Esophagus (tissue), 2 donors: ENCODE measurements around the gene DHDH. TPM values are rescaled to one million over a fixed set of nuclear protein-coding genes. Genes with fewer than 3 reads are reported as not detected.
A peak's percentile ranks its signal among the peaks of the same experiment; 100 is the strongest.

ENCODE experiments used
- H3K27ac ChIP-seq, 2 donors: one replicate each; pipeline ENCODE4 v1.5.1; 2013; ENCODE audit warnings: low read depth in 2 of 2, mild to moderate bottlenecking in 2 of 2, inconsistent platforms in 1 of 2, low read length in 1 of 2, moderate library complexity in 1 of 2
- H3K27me3 ChIP-seq, 2 donors: one replicate each; pipeline ENCODE4 v1.6.1; 2013; ENCODE audit warnings: low read length in 2 of 2, control low read depth in 1 of 2, mild to moderate bottlenecking in 1 of 2; ENCODE audit not compliant: insufficient read depth in 2 of 2, control insufficient read depth in 1 of 2
- H3K36me3 ChIP-seq, 2 donors: one replicate each; pipeline ENCODE4 v1.6.1; 2013; ENCODE audit warnings: low read length in 1 of 2; ENCODE audit not compliant: control insufficient read depth in 2 of 2, insufficient read depth in 2 of 2
- H3K4me1 ChIP-seq, 2 donors: one replicate each; pipeline ENCODE4 v1.6.1; 2013; ENCODE audit warnings: low read length in 1 of 2; ENCODE audit not compliant: control insufficient read depth in 2 of 2, insufficient read depth in 2 of 2
- H3K4me3 ChIP-seq, 2 donors: one replicate each; pipeline ENCODE4 v1.5.1; 2013; ENCODE audit warnings: low read length in 2 of 2, mild to moderate bottlenecking in 2 of 2, low read depth in 1 of 2, moderate library complexity in 1 of 2
- H3K9me3 ChIP-seq, 2 donors: one replicate each; pipeline ENCODE4 v1.6.1; 2013; ENCODE audit warnings: mild to moderate bottlenecking in 2 of 2, low read depth in 1 of 2, low read length in 1 of 2, moderate library complexity in 1 of 2; ENCODE audit not compliant: control insufficient read depth in 2 of 2, insufficient read depth in 1 of 2
- WGBS, 2 donors: extraction: QIAGEN DNeasy Blood & Tissue Kit; methylation state at CpG; one replicate each; pipeline ENCODE4 v1.1.7; 2013; 5-methylcytosine and 5-hydroxymethylcytosine counted together
- polyA plus RNA-seq, 2 donors: library from polyadenylated mRNA; stranded (reverse); fragments of 200-250 nt; gene quantifications; one replicate each; pipeline ENCODE4 v1.2.3, GENCODE V29; 2013
- donor health status: healthy with polysubstance abuse.
- donor health status: Bipolar disorder and iron deficiency.

Gene DHDH
- polyA plus RNA-seq, 2 donors = 0.57 to 1.3 TPM

DNA sequence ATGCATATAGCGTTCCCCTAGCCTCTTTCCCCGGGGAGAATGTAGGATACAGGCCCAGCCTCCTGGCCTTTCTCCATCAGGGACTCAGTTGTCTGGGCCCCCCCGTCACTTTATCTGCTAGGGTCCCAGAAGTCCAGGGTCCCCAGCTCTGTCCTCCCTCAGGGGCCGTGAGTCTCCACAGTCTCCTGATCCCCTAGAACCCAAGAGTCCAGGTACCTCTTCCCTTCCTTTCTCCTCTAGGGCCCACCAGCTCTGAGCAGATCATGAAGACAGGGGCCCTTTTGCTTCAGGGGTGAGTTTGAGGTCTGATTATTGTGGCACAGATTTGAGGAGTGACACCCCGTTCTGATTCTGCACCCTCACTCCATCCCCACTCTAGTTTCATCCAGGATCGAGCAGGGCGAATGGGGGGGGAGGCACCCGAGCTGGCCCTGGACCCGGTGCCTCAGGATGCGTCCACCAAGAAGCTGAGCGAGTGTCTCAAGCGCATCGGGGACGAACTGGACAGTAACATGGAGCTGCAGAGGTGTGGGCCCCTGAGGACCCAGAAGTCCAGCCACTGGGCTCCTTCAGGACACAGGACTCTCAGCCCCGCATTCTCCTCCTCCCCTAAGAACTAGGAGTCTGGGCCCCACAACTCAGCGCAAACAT lies 21.9 kb downstream of the DHDH start:
- Histone ChIP-seq H3K27ac (peak overlapping the region; percentile 60 to 68), H3K9me3 (no peaks in the 10 kb centered on the region), H3K4me1 (peaks cover 8 to 10% of the 10 kb centered on the region in 2 donors), H3K27me3 (no peaks in the 10 kb centered on the region), H3K4me3 (peak overlapping the region; percentile 79 to 92), H3K36me3 (peaks cover 0 to 3% of the 10 kb centered on the region in 2 donors)
- 52 to 55% methylated on average over 16 of the region's 16 CpGs for WGBS, 2 donors

DNA sequence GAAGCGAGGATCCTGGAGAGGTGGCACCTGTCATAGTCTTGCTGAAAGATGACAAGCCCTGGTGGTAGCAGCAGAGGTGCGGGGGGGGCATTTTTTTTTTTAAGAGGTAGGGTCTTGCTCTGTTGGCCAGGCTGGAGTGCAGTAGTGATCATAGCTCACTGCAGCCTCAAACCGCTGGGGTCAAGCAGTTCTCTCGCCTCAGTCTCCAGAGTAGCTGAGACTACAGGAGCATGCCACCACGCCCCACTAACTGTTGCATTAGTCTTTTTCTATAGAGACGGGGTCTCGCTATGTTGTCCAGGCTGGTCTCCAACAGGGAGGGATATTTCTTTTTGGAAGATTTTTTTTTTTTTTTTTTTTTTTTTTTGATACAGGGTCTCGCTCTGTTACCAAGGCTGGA lies 24.5 kb downstream of the DHDH start:
- WGBS, 2 donors = 97 to 99% methylated on average over 8 of the region's 8 CpGs
- Histone ChIP-seq H3K9me3 (no peaks in the 10 kb centered on the region), H3K4me1 (peaks cover 11 to 19% of the 10 kb centered on the region in 2 donors), H3K27me3 (no peaks in the 10 kb centered on the region), H3K36me3 (peaks cover 0 to 3% of the 10 kb centered on the region in 2 donors), H3K4me3 (no peak overlapping the region), H3K27ac (no peak overlapping the region)

DNA sequence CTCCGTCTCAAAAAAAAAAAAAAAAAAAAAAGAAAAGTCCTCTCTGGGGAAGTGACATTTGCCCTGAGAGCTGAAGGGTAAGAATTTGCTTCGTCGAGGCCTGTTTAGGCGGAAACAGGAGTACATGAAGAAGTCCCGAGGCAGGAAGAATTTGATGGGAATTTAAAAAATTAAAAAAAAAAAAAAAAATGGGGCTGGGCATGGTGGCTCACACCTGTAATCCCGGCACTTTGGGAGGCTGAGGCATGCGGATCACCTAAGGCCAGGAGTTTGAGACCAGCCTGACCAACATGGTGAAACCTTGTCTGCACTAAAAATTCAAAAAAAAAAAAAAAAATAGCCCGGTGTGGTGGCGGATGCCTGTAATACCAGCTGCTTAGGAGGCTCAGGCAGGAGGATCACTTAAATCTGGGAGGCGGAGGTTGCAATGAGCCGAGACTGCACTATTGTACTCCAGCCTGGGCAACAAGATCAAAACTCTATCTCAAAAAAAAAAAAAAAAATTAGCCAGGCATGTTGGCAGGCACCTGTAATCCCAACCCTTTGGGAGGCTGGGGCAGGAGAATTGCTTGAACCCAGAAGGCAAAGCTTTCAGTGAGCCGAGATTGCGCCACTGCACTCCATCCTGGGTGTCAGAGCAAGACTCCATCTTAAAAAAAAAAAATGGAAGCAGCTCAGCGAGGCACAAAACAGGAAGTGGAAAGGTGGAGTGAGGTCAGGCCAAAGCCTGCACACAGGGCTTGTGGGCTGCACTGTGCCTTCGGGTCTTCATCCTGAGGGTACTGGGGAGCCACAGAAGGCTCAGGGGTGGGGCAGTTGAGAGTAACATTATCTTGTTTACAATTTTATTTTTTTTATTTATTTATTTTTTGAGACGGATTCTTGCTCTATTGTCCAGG lies 26.1 kb downstream of the DHDH start:
- Histone ChIP-seq H3K4me3 (no peak overlapping the region), H3K4me1 (peaks cover 11 to 30% of the 10 kb centered on the region in 2 donors), H3K9me3 (no peaks in the 10 kb centered on the region), H3K27ac (no peak overlapping the region), H3K27me3 (no peaks in the 10 kb centered on the region), H3K36me3 (peaks cover 0 to 3% of the 10 kb centered on the region in 2 donors)
- 83 to 87% methylated on average over 16 of the region's 16 CpGs for WGBS, 2 donors

DNA sequence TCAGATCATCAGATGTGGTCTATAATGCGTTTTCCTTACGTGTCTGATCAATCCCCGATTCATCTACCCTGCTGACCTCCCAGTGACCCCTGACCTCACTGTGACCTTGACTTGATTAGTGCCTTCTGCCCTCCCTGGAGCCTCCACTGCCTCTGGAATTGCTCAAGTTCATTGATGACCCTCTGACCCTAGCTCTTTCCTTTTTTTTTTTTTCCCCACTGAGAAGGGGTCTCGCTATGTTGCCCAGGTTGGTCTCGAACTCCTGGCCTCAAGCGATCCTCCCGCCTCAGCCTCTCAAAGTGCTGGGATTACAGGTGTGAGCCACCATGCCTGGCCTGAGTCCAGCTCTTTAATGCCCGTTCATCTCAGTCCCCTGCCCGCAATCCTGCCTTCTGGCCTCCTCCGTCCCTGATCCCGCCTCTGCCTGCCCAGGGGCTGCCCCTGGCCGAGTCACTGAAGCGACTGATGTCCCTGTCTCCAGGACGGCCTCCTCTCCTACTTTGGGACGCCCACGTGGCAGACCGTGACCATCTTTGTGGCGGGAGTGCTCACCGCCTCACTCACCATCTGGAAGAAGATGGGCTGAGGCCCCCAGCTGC lies 27.7 kb downstream of the DHDH start:
- Histone ChIP-seq H3K9me3 (no peaks in the 10 kb centered on the region), H3K27me3 (no peaks in the 10 kb centered on the region), H3K36me3 (peaks cover 0 to 1% of the 10 kb centered on the region in 2 donors), H3K4me1 (peaks cover 4 to 28% of the 10 kb centered on the region in 2 donors), H3K4me3 (no peak overlapping the region), H3K27ac (peak overlapping the region in 1 of 2 donors; percentile 13)
- WGBS, 2 donors = 82% methylated on average over 18 to 19 of the region's 19 CpGs

DNA sequence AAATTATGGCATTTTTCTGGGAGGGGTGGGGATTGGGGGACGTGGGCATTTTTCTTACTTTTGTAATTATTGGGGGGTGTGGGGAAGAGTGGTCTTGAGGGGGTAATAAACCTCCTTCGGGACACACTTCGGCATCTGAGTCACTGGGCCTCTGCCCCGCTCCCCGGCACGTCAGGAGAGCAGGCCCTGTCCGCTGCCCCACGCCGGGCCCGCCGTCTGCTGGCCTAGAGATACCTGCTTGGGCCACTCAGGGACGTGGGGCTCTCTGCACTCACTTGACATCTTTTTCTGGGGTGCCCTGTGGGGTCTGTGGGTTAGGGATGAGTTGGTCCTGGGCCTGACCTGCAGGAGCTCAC lies 28.2 kb downstream of the DHDH start:
- H3K27ac ChIP-seq = peak overlapping the region in 1 of 2 donors; percentile 76
- peaks cover 4 to 28% of the 10 kb centered on the region in 2 donors for H3K4me1 ChIP-seq
- no peaks in the 10 kb centered on the region for H3K27me3 ChIP-seq
- WGBS, 2 donors = 85% methylated on average over 12 of the region's 12 CpGs
- H3K9me3 ChIP-seq = no peaks in the 10 kb centered on the region
- H3K4me3 ChIP-seq = no peak overlapping the region
- H3K36me3 ChIP-seq = peaks cover 0 to 5% of the 10 kb centered on the region in 2 donors

DNA sequence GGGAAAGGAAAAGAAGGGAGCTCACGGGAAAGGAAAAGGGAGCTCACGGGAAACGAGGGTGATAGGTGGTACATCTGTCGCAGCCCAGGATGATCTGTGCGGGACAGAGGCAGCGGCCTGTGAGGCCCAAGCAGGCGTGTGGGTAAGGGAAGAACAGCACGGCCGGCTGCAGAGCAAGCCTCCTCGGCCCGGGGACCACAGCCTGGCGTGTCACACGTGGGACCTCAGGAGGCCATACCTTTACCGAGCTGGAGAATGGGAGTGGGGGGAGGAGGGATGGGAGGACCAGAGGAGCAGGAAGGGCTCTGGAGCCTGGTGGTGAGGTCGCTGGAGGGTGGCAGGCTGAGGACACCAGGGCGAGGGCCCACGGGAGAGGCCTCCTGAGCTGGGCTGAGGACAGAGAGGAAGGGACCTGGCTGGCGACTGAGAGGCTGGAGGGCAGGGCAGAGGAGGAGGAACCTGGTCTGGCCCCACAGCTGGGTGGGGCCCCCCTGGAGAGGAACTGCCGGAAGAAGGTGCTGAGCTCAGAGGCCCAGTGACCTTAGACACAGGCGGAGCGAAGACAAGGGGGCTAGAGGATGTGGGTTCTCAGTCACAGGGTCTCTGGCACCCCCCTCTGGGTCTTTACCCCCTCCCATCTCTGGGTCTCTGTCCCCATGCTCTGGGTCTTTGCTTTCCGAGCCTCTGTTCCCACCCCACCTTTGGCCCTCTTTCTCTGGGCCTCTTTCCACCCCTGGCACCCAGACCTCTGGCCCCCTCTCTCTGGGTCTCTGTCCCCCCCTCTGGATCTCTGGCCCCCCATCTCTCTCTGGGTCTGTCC lies 28.7 kb downstream of the DHDH start:
- Histone ChIP-seq H3K36me3 (peaks cover 0 to 8% of the 10 kb centered on the region in 2 donors), H3K4me3 (no peak overlapping the region), H3K27me3 (no peaks in the 10 kb centered on the region), H3K9me3 (no peaks in the 10 kb centered on the region), H3K4me1 (peaks cover 4 to 28% of the 10 kb centered on the region in 2 donors), H3K27ac (peak overlapping the region; percentile 76 to 83)
- WGBS, 2 donors = 48 to 58% methylated on average over 22 of the region's 22 CpGs

DNA sequence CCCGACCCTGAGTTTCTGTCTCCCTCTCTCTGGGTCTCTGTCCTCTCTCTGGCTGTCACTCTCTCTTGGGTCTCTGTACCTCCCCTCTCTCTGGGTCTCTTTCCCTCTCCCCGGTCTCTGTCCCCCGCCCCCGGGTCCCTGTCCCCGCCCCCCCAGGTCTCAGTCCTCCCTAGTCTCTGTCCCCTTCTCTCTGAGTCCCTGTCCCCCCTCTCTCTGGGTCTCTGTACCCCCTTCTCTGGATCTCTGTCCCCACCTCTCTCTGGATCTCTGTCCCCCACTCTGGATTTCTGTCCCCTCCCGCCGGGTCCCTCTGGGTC lies 29.3 kb downstream of the DHDH start:
- Histone ChIP-seq H3K4me1 (peaks cover 4 to 28% of the 10 kb centered on the region in 2 donors), H3K27ac (peak overlapping the region; percentile 83 to 93), H3K27me3 (no peaks in the 10 kb centered on the region), H3K9me3 (no peaks in the 10 kb centered on the region), H3K36me3 (peaks cover 0 to 8% of the 10 kb centered on the region in 2 donors), H3K4me3 (no peak overlapping the region)
- 60% methylated on average over 6 to 7 of the region's 7 CpGs for WGBS, 2 donors

DNA sequence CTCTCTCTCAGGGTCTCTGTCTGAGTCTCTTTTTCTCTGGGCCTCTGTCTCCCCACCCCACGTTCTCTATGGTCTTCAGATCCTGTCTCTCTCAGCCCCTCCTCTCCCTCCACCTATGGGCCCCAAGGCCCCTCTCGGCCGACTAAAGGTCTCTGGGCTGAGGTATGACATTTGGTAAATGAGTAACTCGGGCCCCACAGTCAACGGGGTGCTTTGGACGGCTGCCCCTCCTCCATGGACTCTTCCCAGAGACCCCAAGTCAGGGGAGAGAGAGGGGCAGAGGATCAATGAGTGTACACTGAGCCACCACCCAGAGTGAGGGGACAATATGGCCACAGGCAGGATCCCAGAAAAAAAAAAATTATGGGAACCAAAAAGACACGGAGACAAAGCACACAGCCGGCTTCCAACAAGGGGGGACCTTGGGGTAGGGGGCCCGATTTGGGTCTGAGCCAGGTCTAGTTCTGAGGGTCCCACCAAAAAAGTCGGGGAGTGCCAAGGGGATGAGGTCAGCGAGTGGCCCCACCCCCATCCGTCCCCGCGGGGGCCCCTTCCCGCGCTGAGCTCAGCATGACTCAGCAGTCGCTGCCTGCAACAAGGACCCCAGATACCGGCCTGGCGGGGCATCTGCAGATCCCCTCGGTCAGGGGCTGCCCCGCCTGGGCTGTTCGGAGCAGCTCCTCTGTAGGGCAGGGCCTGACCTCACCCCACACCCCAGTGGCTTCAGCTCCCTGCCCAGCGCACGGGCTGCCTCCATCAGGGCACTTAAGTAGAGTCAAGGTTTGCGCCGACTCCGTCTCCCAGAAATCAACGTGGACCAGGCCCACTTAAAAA lies 30.1 kb downstream of the DHDH start:
- H3K36me3 ChIP-seq = peaks cover 0 to 8% of the 10 kb centered on the region in 2 donors
- no peaks in the 10 kb centered on the region for H3K9me3 ChIP-seq
- H3K4me3 ChIP-seq = peak overlapping the region in 1 of 2 donors; percentile 72
- peaks cover 4 to 28% of the 10 kb centered on the region in 2 donors for H3K4me1 ChIP-seq
- 10 to 13% methylated on average over 28 of the region's 28 CpGs for WGBS, 2 donors
- H3K27ac ChIP-seq = peak overlapping the region; percentile 83 to 93
- no peaks in the 10 kb centered on the region for H3K27me3 ChIP-seq
